Stimulated activated naive CD8-positive, alpha-beta T cell treated with anti-CD3 and anti-CD28 coated beads, Interleukin-15, Interleukin-2, amounts not matched to agents 100 ng/mL and 50 ng/mL, for 24 hours (primary cell): ENCODE results near the gene SMARCD3.

Source experiments
- H3K27ac Mint-ChIP-seq: one replicate; pipeline ENCODE4 v1.8.0; 2021; ENCODE audit warnings: mild to moderate bottlenecking, mixed read lengths
- H3K27me3 Mint-ChIP-seq: one replicate; pipeline ENCODE4 v1.8.0; 2021; ENCODE audit warnings: mixed read lengths
- H3K36me3 Mint-ChIP-seq: one replicate; pipeline ENCODE4 v1.8.0; 2021; ENCODE audit warnings: low read depth, mixed read lengths
- H3K4me1 Mint-ChIP-seq: one replicate; pipeline ENCODE4 v1.8.0; 2021; ENCODE audit warnings: low read depth, mixed read lengths
- H3K4me3 Mint-ChIP-seq: one replicate; pipeline ENCODE4 v1.8.0; 2021; ENCODE audit warnings: mild to moderate bottlenecking, mixed read lengths
- H3K9me3 Mint-ChIP-seq: one replicate; pipeline ENCODE4 v1.8.0; 2021; ENCODE audit warnings: mixed read lengths

The SMARCD3 gene

GRCh38 chr7:151226875-151227782 is 21.4 kb downstream of the SMARCD3 start, which contains the start of gene ABCF2:
TSS of gene ABCF2 (minus strand) at chr7:151227205. CDS start at chr7:151226458, 747 bp downstream.
- Mint-ChIP-seq H3K27ac (peak within 1 kb of the TSS; percentile 98), H3K4me1 (peaks cover 45% of the 10 kb centered on the region), H3K36me3 (peaks cover 39% of the 10 kb centered on the region), H3K9me3 (no peaks in the 10 kb centered on the region), H3K4me3 (peak within 1 kb of the TSS; percentile 99), H3K27me3 (no peaks in the 10 kb centered on the region)

DNA sequence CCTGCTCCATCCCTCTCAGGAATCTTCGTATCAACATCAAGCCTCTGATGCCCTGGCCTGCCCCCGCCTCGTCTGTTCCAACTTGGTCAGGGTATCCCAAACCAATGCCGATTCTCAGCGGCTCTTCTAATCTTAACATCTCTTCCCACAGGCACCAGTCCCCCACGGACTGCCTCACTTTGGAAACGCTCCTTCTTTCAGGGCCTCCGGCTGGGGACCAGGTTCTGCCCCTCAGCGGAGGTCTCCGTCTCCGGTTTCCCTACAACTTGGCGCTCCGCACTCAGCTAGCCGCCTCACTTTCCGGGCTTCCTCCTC is 22.0 kb downstream of the SMARCD3 start:
- Mint-ChIP-seq H3K4me3 (peak overlapping the region; percentile 99), H3K27ac (peak overlapping the region; percentile 98), H3K27me3 (no peaks in the 10 kb centered on the region), H3K4me1 (peaks cover 38% of the 10 kb centered on the region), H3K36me3 (peaks cover 44% of the 10 kb centered on the region), H3K9me3 (no peaks in the 10 kb centered on the region)

GRCh38 chr7:151225948-151226510 is 22.5 kb downstream of the SMARCD3 start:
- H3K9me3 Mint-ChIP-seq = no peaks in the 10 kb centered on the region
- peaks cover 47% of the 10 kb centered on the region for H3K36me3 Mint-ChIP-seq
- H3K27ac Mint-ChIP-seq = peak overlapping the region; percentile 98
- no peaks in the 10 kb centered on the region for H3K27me3 Mint-ChIP-seq
- peaks cover 34% of the 10 kb centered on the region for H3K4me1 Mint-ChIP-seq
- H3K4me3 Mint-ChIP-seq = peak overlapping the region; percentile 99

- Mint-ChIP-seq H3K4me3 (no peak overlapping the region), H3K9me3 (no peaks in the 10 kb centered on the region), H3K36me3 (peaks cover 64% of the 10 kb centered on the region), H3K27ac (no peak overlapping the region), H3K4me1 (peaks cover 34% of the 10 kb centered on the region), H3K27me3 (no peaks in the 10 kb centered on the region)
Measured at GRCh38 chr7:151223728-151224127, 24.8 kb downstream of the SMARCD3 start.

DNA sequence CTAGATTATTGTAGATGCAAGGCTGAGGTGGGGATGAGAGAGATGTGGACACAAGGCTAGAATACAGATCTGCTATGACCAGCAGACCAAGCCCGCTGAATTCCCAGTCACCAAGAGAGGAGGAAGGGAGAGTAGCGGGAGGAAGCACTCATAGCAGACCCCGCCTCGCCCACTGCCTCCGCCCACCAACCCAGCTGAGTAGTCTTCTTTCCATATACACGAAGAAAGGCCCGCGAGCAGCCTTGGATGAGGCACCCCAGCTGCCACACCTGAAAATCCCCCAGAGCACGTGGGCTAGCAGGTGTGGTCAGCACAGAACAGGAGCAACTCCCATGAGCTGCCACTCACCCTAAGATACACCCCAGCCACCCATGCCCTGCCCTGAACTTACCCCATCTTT is 30.3 kb downstream of the SMARCD3 start:
- Mint-ChIP-seq H3K27me3 (no peaks in the 10 kb centered on the region), H3K9me3 (no peaks in the 10 kb centered on the region), H3K27ac (no peak overlapping the region), H3K36me3 (peaks cover 84% of the 10 kb centered on the region), H3K4me3 (no peak overlapping the region), H3K4me1 (no peaks in the 10 kb centered on the region)

DNA sequence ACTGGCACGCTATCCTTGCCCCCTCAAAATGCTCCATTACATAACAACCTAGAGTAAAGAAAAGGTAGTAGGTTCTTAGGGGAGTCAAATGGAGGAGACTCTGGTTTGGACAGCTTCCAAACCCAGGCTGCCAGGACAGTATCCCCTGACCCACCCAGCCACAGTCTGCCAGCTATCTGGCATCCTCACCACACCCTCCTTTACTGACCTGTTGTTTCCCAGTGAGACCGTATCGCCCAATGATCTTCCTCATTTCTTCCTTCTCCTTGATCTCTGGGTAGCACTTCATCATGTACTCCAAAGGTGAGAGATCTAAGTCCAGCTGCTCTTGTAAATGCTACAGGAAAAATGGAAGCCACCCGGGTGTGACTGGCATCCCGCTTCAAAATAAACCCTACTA is 33.1 kb downstream of the SMARCD3 start:
- Mint-ChIP-seq H3K4me1 (no peaks in the 10 kb centered on the region), H3K27ac (no peak overlapping the region), H3K9me3 (no peaks in the 10 kb centered on the region), H3K27me3 (no peaks in the 10 kb centered on the region), H3K4me3 (no peak overlapping the region), H3K36me3 (peaks cover 77% of the 10 kb centered on the region)

DNA sequence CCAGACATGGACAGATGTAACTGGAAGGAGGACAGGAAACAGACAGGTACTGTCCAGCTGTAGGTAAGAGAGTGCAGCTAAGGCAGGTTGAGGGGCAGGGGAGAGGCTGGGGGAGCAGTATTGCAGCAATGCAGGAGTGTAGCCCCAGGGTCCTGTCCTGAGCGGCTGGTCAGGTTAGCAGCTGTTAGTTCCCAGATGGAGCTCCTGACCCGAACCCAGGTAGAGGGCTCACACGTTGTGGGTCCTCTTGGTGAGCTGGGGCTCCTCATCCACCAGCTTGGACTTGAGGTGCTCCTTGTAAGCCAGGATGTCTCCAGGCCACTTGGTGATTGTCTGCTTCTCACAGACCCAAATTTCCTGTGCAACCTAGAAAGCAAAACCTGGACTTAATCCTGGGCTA is 34.7 kb downstream of the SMARCD3 start:
- peaks cover 67% of the 10 kb centered on the region for H3K36me3 Mint-ChIP-seq
- H3K4me1 Mint-ChIP-seq = no peaks in the 10 kb centered on the region
- H3K27ac Mint-ChIP-seq = no peak overlapping the region
- no peaks in the 10 kb centered on the region for H3K27me3 Mint-ChIP-seq
- H3K4me3 Mint-ChIP-seq = no peak overlapping the region
- no peaks in the 10 kb centered on the region for H3K9me3 Mint-ChIP-seq

- no peaks in the 10 kb centered on the region for H3K27me3 Mint-ChIP-seq
- H3K4me3 Mint-ChIP-seq = no peak overlapping the region
- H3K4me1 Mint-ChIP-seq = peaks cover 9% of the 10 kb centered on the region
- H3K36me3 Mint-ChIP-seq = peaks cover 55% of the 10 kb centered on the region
- H3K9me3 Mint-ChIP-seq = no peaks in the 10 kb centered on the region
- no peak overlapping the region for H3K27ac Mint-ChIP-seq
Measured at GRCh38 chr7:151212626-151213025, 35.9 kb downstream of the SMARCD3 start.

- Mint-ChIP-seq H3K9me3 (no peaks in the 10 kb centered on the region), H3K36me3 (peaks cover 43% of the 10 kb centered on the region), H3K4me3 (no peak overlapping the region), H3K27ac (no peak overlapping the region), H3K27me3 (no peaks in the 10 kb centered on the region), H3K4me1 (peaks cover 20% of the 10 kb centered on the region)
Measured at GRCh38 chr7:151211155-151211772, 37.2 kb downstream of the SMARCD3 start.

GRCh38 chr7:151210087-151210854 is 38.2 kb downstream of the SMARCD3 start, which contains the start of gene H2BK1:
TSS of gene H2BK1 (minus strand) at chr7:151210488. CDS start at chr7:151210318, 170 bp downstream.
- no peaks in the 10 kb centered on the region for H3K27me3 Mint-ChIP-seq
- peaks cover 20% of the 10 kb centered on the region for H3K4me1 Mint-ChIP-seq
- H3K36me3 Mint-ChIP-seq = peaks cover 33% of the 10 kb centered on the region
- H3K9me3 Mint-ChIP-seq = no peaks in the 10 kb centered on the region
- no peak within 1 kb of the TSS for H3K4me3 Mint-ChIP-seq
- H3K27ac Mint-ChIP-seq = no peak within 1 kb of the TSS

DNA sequence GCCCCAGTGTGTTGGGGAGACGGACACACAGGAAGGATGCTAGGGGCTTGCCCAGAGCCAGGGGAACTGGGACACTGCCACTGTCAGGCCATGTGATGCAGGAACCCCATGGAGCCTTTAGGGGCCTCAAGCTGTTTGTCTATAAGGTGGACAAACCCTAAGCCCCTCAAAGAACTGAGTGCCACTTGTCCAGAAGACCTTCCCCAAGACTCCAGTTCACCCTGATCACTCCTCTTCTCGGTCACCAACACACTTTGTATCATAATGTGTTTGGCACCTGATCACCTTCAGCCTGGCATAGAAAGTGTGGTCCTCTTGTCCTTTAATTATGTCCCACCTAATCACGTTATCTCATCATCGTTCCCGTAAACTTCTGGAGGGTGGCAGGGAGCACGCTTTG is 38.9 kb downstream of the SMARCD3 start:
- H3K9me3 Mint-ChIP-seq = no peaks in the 10 kb centered on the region
- H3K36me3 Mint-ChIP-seq = peaks cover 26% of the 10 kb centered on the region
- H3K4me1 Mint-ChIP-seq = peaks cover 20% of the 10 kb centered on the region
- no peak overlapping the region for H3K4me3 Mint-ChIP-seq
- no peak overlapping the region for H3K27ac Mint-ChIP-seq
- no peaks in the 10 kb centered on the region for H3K27me3 Mint-ChIP-seq

- Mint-ChIP-seq H3K27ac (no peak overlapping the region), H3K27me3 (no peaks in the 10 kb centered on the region), H3K4me3 (no peak overlapping the region), H3K36me3 (peaks cover 19% of the 10 kb centered on the region), H3K9me3 (no peaks in the 10 kb centered on the region), H3K4me1 (peaks cover 20% of the 10 kb centered on the region)
Measured at GRCh38 chr7:151208253-151208862, 40.1 kb downstream of the SMARCD3 start.

- peaks cover 13% of the 10 kb centered on the region for H3K36me3 Mint-ChIP-seq
- H3K9me3 Mint-ChIP-seq = no peaks in the 10 kb centered on the region
- H3K27ac Mint-ChIP-seq = no peak overlapping the region
- H3K4me1 Mint-ChIP-seq = peaks cover 20% of the 10 kb centered on the region
- no peak overlapping the region for H3K4me3 Mint-ChIP-seq
- H3K27me3 Mint-ChIP-seq = no peaks in the 10 kb centered on the region
Measured at GRCh38 chr7:151207804-151208203, 40.7 kb downstream of the SMARCD3 start.

GRCh38 chr7:151207315-151207714 is 41.2 kb downstream of the SMARCD3 start:
- Mint-ChIP-seq H3K27ac (no peak overlapping the region), H3K4me1 (peaks cover 20% of the 10 kb centered on the region), H3K9me3 (no peaks in the 10 kb centered on the region), H3K36me3 (peaks cover 11% of the 10 kb centered on the region), H3K4me3 (no peak overlapping the region), H3K27me3 (no peaks in the 10 kb centered on the region)
